DMS 273 treated with DMSO at 0.1 percent for 48 hours (cell line): ENCODE data around the gene KRT40.

ENCODE experiments used
- DNase-seq: peaks from one replicate; lab custom pipeline; 2025; lab: John Stamatoyannopoulos, UW

KRT40 gene

GRCh38 chr17:40952154-40952553 is 32.0 kb downstream of the KRT40 start:
- no peak for DNase-seq

DNA sequence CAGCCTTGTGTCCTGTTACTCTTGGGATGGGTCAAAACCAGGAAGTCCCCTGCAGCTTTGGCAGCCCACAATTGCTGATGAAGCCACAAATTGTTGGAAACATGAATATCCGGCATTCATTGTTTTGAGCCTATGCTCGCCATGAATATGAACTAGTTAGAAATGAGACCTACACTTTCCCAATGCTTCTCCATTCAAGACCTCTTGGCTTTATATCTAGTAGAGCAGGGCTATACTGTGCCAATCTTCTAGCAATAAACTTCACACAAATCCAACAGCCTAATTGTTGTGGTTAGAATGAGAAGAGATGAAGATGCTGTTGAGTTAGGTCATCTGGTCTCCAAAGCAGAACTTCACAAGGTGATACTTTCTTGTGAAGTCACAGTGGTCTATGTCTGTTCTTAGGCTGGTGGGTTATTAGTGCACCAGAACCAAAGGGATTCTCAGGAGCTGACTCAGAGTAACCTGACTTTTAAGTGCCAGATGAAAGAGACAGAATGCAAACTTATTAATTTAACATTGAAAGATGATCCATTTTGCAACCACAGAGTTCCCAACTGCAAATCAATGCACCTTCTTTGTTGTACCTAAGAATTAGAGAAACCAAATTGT is 33.0 kb downstream of the KRT40 start:
- DNase-seq = no peak

- DNase-seq = no peak
Measured at GRCh38 chr17:40950176-40950575, 34.0 kb downstream of the KRT40 start.

DNA sequence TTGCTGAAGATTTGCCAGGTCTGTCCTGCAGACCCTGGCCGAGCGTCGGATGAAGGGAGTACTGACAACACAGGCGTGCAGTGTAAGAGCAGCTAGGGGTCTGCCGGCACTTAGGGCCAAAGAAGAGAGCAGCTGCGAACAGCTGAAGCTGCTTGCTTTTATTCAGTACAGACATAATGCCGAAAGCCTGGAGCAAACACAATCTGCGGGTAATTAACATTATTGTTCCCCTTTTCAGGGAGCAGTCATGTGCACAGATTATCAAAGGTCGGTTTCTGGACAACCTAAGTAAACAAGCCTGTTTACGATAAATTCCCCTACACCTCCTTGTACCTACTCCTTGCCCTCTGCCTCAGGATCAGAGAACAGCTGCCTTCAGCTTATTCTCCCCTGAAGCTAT is 34.7 kb downstream of the KRT40 start:
- no peak for DNase-seq

DNA sequence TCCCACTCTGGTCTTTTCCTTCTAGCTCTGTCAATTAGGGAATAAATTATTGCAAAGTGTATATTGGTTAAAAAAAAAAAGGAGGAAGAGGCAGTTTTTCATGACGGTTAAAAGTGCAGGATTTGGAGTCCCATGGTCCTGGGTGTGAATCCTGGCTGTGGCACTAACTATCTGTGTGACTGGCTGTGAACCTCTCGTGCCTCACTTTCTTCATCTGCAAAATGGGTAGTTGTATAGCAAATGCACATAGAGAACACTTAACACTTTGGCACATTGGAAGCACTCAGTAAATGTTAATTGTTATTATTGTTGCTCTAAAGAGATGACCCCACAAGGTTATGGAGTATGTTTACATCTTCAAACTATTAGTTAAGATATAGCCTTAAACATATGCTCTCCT is 36.2 kb downstream of the KRT40 start:
- no peak for DNase-seq

- no peak for DNase-seq
Measured at GRCh38 chr17:40945414-40945813, 38.7 kb downstream of the KRT40 start.

DNA sequence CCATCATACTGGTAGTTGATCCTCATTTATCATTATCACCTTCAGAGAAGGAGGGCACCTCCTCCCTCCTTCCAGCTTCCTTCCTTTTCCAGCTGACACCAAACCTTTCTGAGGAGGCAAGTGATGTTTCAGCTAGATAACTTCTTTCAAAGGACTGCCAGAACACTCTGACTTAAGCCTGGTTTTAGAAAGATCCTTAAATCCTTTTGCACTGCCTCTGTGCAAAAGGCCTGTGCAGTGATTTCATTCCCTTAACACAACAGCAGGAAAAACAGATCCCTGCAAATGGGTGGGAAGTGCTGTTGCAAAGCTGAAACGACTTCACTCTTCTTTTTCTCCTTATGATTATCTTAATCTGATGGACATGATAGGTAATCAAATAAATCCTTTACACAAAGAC is 39.6 kb downstream of the KRT40 start:
- no peak for DNase-seq

DNA sequence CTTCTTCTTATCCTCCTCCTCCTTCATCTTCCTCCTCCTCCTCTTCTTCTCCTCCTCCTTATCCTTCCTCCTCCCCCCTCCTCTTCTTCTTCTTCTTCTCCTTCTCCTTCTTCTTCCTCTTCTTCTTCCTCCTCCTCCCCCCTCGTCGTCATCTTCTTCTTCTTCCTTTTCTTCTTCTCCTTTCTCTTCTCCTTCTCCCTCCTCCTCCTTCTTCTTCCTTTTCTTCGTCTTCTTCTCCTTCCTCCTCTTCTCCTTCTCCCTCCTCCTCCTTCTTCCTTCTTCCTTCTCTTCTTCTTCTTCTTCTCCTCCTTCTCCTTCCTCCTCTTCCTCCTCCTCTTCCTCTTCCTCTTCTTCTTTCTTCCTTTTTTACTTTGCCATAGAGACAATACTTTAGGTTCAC is 41.6 kb downstream of the KRT40 start:
- no peak for DNase-seq

- no peak for DNase-seq
Measured at GRCh38 chr17:40940266-40940665, 43.9 kb downstream of the KRT40 start.

- no peak for DNase-seq
Measured at GRCh38 chr17:40938981-40939380, 45.1 kb downstream of the KRT40 start.

DNA sequence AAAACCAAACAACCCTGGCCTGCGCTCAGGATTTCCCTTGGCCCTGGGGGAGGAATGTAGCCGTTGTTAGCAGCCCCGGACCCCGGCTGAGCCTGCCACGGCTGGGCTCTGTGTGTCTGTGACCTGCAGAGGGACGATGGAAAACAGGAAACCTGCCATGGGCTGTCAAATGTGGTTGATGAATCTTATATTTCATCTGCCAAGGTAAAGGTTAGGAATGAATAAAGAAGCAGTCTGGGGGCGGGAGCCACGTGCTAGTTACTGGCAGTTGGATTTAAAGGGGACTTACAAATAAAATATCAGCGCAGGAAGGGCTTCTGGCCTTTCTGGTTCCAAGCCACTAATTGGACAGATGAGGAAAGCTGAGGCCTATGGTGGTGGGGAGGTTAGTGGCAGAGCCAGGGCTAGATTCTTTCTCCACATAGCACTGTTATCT is 46.7 kb downstream of the KRT40 start, which contains the start of gene KRT23:
Gene KRT23, minus strand, starts transcription at position 263 of the 436 bp plus-strand sequence. CDS start 1,043 bp downstream, outside the sequence.
- DNase-seq = no peak

DNA sequence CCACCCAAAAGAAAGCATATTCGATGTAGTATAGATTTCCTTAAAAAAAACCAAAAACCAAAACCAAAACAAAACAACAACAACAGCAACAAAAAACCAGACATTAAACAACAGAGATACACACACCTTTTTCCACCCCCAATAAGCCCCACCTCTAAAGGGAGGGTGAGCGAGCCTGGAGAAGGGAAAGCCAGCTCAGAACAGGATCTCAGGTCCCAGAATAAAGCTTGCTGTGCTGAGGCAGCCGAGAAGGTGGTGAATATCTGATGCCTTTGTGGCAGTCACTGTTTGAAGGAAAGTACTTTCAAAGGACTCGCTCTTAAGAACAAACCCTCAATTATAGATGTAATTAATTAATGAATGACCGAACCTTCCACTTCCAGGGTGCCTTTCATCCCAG is 47.1 kb downstream of the KRT40 start:
- no peak for DNase-seq

- no peak for DNase-seq
Measured at GRCh38 chr17:40936437-40936971, 47.6 kb downstream of the KRT40 start.

DNA sequence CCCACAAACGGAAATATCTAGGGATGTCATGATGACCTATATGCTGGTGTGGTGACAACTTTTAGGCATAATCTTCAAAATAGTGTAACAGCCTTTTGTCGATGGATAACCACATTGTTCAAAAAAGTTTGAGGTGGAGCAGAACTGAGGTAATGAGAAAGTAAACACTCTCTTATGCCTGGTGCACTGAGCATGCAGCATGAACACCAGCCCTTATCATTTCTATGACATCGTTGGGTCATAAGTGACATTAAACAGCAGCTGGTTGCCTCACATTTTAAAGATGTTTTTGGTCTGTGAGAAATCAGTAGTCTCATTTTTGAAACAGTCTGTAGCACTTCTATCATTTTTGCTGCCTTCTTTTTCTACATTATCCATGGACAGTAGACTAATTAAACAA is 48.5 kb downstream of the KRT40 start:
- no peak for DNase-seq

DNA sequence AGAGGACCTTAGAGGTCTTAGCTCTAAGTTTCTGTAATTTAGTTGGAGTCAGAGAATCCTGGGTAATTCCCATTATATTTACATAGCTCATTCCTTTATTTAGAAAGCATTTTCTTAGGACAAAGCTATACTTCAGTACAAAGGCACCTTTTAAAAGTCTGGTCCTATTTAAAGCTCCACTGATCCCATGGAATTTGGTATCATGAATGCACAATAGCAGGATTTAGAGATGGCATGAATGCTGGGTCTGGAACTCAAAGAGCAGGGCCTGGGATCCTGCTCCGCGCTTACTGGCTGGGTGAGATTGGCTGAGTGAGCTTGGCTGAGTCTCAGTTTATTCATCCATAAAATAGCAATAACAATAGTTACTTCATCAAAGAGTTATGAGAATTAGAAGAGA is 51.5 kb downstream of the KRT40 start:
- DNase-seq = no peak

DNA sequence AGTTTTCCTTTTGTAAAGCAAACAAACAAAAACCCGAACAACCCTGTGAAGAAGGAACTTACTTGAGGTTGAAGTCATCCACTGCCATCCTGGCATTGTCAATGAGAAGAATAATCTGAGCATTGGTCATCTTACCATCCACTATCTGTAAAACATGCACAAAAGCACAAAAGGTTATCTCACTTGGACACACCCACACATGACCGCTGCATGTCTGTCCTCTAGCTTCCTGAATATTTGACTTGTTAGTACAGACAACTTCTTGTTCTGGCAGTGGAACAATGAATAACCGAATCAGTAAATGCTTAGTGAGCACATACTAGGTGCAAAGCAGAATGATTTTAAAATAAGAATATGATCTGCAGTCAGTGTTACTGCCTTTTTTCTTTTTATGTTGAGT is 52.8 kb downstream of the KRT40 start:
- no peak for DNase-seq
